ENCODE measurements around the gene GOLGA6L7. TPM values are rescaled to one million over a fixed set of nuclear protein-coding genes. Genes with fewer than 3 reads are reported as not detected.
"Not testable (repeated sequence)": the region's sequence is repeated elsewhere in the genome, so short reads cannot be mapped to it uniquely, and the experiment has no call there.

GOLGA6L7 gene
- total RNA-seq, 2 experiments from 2014 or later: not detected

GRCh38 chr15:28894631-28895030, 46.2 kb upstream of the GOLGA6L7 start:
- H3K27ac Mint-ChIP-seq: no peak overlapping the region
- intact Hi-C loops (cut with micrococcal nuclease): no loop called here
- CTCF ChIA-PET: interaction anchor here (1.5 to 1.6 kb wide), 2 partner anchors 40 to 41 kb away, joined by 3 to 4 read pairs; no protein-coding TSS in a partner anchor
- peaks cover 3% of the 10 kb centered on the region for H3K36me3 Mint-ChIP-seq (ENCODE audit: low read depth)
- H3K27me3 Mint-ChIP-seq: no peaks in the 10 kb centered on the region
- peaks cover 80% of the 10 kb centered on the region for H3K4me1 Mint-ChIP-seq (ENCODE audit: low read depth)
- ATAC-seq (no peak), DNase-seq (no peak)
- TF ChIP-seq CTCF (IDR thresholded peaks at IDR 0.05): no peak
- no peak overlapping the region for H3K4me3 Mint-ChIP-seq
- POLR2A ChIA-PET: no interaction called here
- no peaks in the 10 kb centered on the region for H3K9me3 Mint-ChIP-seq

GRCh38 chr15:28892789-28893610, 44.6 kb upstream of the GOLGA6L7 start:
- no peak for DNase-seq
- Mint-ChIP-seq H3K27ac (peak overlapping the region; percentile 41), H3K27me3 (no peaks in the 10 kb centered on the region), H3K4me3 (no peak overlapping the region), H3K36me3 (ENCODE audit: low read depth) (peaks cover 3% of the 10 kb centered on the region), H3K4me1 (ENCODE audit: low read depth) (peaks cover 78% of the 10 kb centered on the region), H3K9me3 (no peaks in the 10 kb centered on the region)
- ATAC-seq: no peak
- ChIA-PET POLR2A (interaction anchor here (1.1 kb wide), 1 partner anchor 28 kb away, joined by 3 read pairs; no protein-coding TSS in a partner anchor), CTCF (interaction anchor here (1.5 to 1.6 kb wide), 2 partner anchors 42 to 43 kb away, joined by 3 to 4 read pairs; no protein-coding TSS in a partner anchor)
- intact Hi-C loops (cut with micrococcal nuclease): no loop called here
- TF ChIP-seq CTCF (IDR thresholded peaks at IDR 0.05): no peak

GRCh38 chr15:28891588-28891987, 43.1 kb upstream of the GOLGA6L7 start:
- Mint-ChIP-seq H3K4me3 (no peak overlapping the region), H3K9me3 (no peaks in the 10 kb centered on the region), H3K4me1 (ENCODE audit: low read depth) (peaks cover 73% of the 10 kb centered on the region), H3K27me3 (no peaks in the 10 kb centered on the region), H3K36me3 (ENCODE audit: low read depth) (no peaks in the 10 kb centered on the region), H3K27ac (peak overlapping the region; percentile 92)
- CTCF ChIA-PET: interaction anchor here (0.6 to 1.6 kb wide), 4 partner anchors 8 to 44 kb away, joined by 3 to 4 read pairs (median 4); no protein-coding TSS in a partner anchor
- TF ChIP-seq CTCF (IDR thresholded peaks at IDR 0.05): no peak
- ATAC-seq: no peak
- POLR2A ChIA-PET: interaction anchor here (0.6 to 1.4 kb wide), 3 partner anchors 28 to 196 kb away, joined by 3 read pairs; no protein-coding TSS in a partner anchor
- intact Hi-C loops (cut with micrococcal nuclease): no loop called here
- no peak for DNase-seq

GRCh38 chr15:28890711-28891495, 42.5 kb upstream of the GOLGA6L7 start:
- Mint-ChIP-seq H3K27ac (peak overlapping the region; percentile 92), H3K4me3 (peak overlapping the region; percentile 39), H3K9me3 (no peaks in the 10 kb centered on the region), H3K36me3 (ENCODE audit: low read depth) (no peaks in the 10 kb centered on the region), H3K27me3 (no peaks in the 10 kb centered on the region), H3K4me1 (ENCODE audit: low read depth) (peaks cover 70% of the 10 kb centered on the region)
- TF ChIP-seq CTCF (IDR thresholded peaks at IDR 0.05): no peak
- peak; percentile 60 for ATAC-seq
- peak; percentile 60 for DNase-seq
- intact Hi-C loops (cut with micrococcal nuclease): no loop called here
- POLR2A ChIA-PET: interaction anchor here (0.6 to 1.4 kb wide), 4 partner anchors 8 to 197 kb away, joined by 3 read pairs; no protein-coding TSS in a partner anchor
- CTCF ChIA-PET: interaction anchor here (0.6 to 1.6 kb wide), 7 partner anchors 8 to 211 kb away, joined by 3 to 5 read pairs (median 3); no protein-coding TSS in a partner anchor

GRCh38 chr15:28890291-28890690, 41.8 kb upstream of the GOLGA6L7 start:
- ChIA-PET CTCF (interaction anchor here (0.6 to 1.6 kb wide), 5 partner anchors 9 to 212 kb away, joined by 3 to 5 read pairs (median 3); no protein-coding TSS in a partner anchor), POLR2A (interaction anchor here (0.7 to 0.8 kb wide), 2 partner anchors 9 to 30 kb away, joined by 3 read pairs; no protein-coding TSS in a partner anchor)
- intact Hi-C loops (cut with micrococcal nuclease); H3K9me3 Mint-ChIP-seq; H3K27me3 Mint-ChIP-seq; ATAC-seq; H3K36me3 Mint-ChIP-seq (ENCODE audit: low read depth); DNase-seq: not testable (repeated sequence)
- Mint-ChIP-seq H3K4me3 (peak overlapping the region; percentile 39), H3K27ac (peak overlapping the region; percentile 92), H3K4me1 (ENCODE audit: low read depth) (peaks cover 68% of the 10 kb centered on the region)

- H3K27me3 Mint-ChIP-seq; ATAC-seq; H3K9me3 Mint-ChIP-seq; DNase-seq; POLR2A ChIA-PET; H3K36me3 Mint-ChIP-seq (ENCODE audit: low read depth): not testable (repeated sequence)
- Mint-ChIP-seq H3K27ac (peak overlapping the region; percentile 92), H3K4me1 (ENCODE audit: low read depth) (peaks cover 69% of the 10 kb centered on the region), H3K4me3 (peak overlapping the region; percentile 12)
- intact Hi-C loops (cut with micrococcal nuclease): loop anchor here (10.0 kb wide), 1 partner anchor 55 kb away; no protein-coding TSS in a partner anchor
- CTCF ChIA-PET: interaction anchor here (0.9 to 1.6 kb wide), 4 partner anchors 9 to 212 kb away, joined by 3 to 5 read pairs (median 4); no protein-coding TSS in a partner anchor
These were observed 41.4 kb upstream of the GOLGA6L7 start for GRCh38 chr15:28889871-28890270.
